HCT116 (cell line): ENCODE measurements around the gene INSRR. TPM values are rescaled to one million over a fixed set of nuclear protein-coding genes. Genes with fewer than 3 reads are reported as not detected.

Experiments
- ATAC-seq: fragments of 200-7000 bp; cut with Tn5 transposase; 2 replicates; pipeline ENCODE4 v1.9.1; 2020; ENCODE audit warnings: mild to moderate bottlenecking, moderate library complexity
- BruUV-seq: library from RNA; stranded (reverse); fragments of 400-500 nt; replicated peaks from 2 replicates; lab custom pipeline; 2021; lab: Mats Ljungman, UMichigan
- CTCF ChIA-PET: fragments of 300-600 bp; sonication (Branson Sonifier 250); formaldehyde crosslinking; loops from one replicate; lab custom pipeline; 2021; ENCODE audit warnings: antibody characterized with exemption; lab: Charles Lee
- POLR2A ChIA-PET: fragments of 300-600, 350-600 bp; sonication (Branson Sonifier 250); formaldehyde crosslinking; loops from one replicate; lab custom pipeline; 2021; ENCODE audit warnings: antibody characterized with exemption; lab: Charles Lee
- RAD21 ChIA-PET, 2 experiments: fragments of 300-600 bp; sonication (Branson Sonifier 250); formaldehyde crosslinking; loops; one replicate each; lab custom pipeline; 2023; ENCODE audit warnings: low total read pairs in 2 of 2; ENCODE audit not compliant: uncharacterized antibody in 2 of 2, unreplicated experiment in 2 of 2, low non-redundant PET in 1 of 2; lab: Charles Lee
- DNase-seq: peaks from one replicate; pipeline ENCODE4 v3.0.0-alpha.2; 2010; ENCODE audit warnings: low read depth, low spot score
- H2AFZ ChIP-seq: fragments of 200-600 bp; shearing (Covaris generic), sonication (generic); 2 replicates; pipeline ENCODE4 v1.6.1; 2017; ENCODE audit warnings: low read depth, mixed run types, mixed read lengths, antibody characterized with exemption, low read length; ENCODE audit not compliant: poor library complexity, severe bottlenecking
- H3K27ac ChIP-seq: 2 replicates; pipeline ENCODE4 v1.5.1; 2012; ENCODE audit warnings: low read depth, low read length
- H3K27me3 ChIP-seq: fragments of 200-600 bp; sonication (generic); 2 replicates; pipeline ENCODE4 v1.6.1; 2016; ENCODE audit warnings: mixed run types, low read length, mixed read lengths; ENCODE audit not compliant: insufficient read depth
- H3K36me3 ChIP-seq, 2 experiments: fragments of 200-500 bp in 1 of 2; fragments of 200-600 bp in 1 of 2; sonication (Bioruptor generic) in 1 of 2; sonication (generic) in 1 of 2; 2 replicates each; pipeline versions ENCODE4 v1.5.1 to v1.6.1; 2014 to 2016; ENCODE audit warnings: low read length in 2 of 2, inconsistent platforms in 1 of 2, mixed read lengths in 1 of 2, mixed run types in 1 of 2; ENCODE audit not compliant: insufficient read depth in 2 of 2, control insufficient read depth in 1 of 2
- H3K4me1 ChIP-seq, 2 experiments: fragments of 200-600 bp in 1 of 2; sonication (generic) in 1 of 2; 2 replicates each; pipeline versions ENCODE4 v1.5.1 to v1.6.1; 2012 to 2017; ENCODE audit warnings: low read length in 2 of 2, inconsistent platforms in 1 of 2, mild to moderate bottlenecking in 1 of 2, mixed read lengths in 1 of 2, mixed run types in 1 of 2, moderate library complexity in 1 of 2; ENCODE audit not compliant: insufficient read depth in 2 of 2, control insufficient read depth in 1 of 2
- H3K4me2 ChIP-seq: fragments of 200-600 bp; sonication (generic); 2 replicates; pipeline ENCODE4 v1.6.1; 2017; ENCODE audit warnings: mixed run types, low read length, mixed read lengths
- H3K4me3 ChIP-seq, 2 experiments: fragments of 200-600 bp in 1 of 2; sonication (generic) in 1 of 2; replicated peaks in 1 of 2; 2 replicates each; pipeline ENCODE4 v1.5.1; 2011 to 2016; ENCODE audit warnings: low read length in 2 of 2, control low read depth in 1 of 2, low read depth in 1 of 2, mild to moderate bottlenecking in 1 of 2, mixed read lengths in 1 of 2, mixed run types in 1 of 2
- H3K79me2 ChIP-seq: fragments of 200-600 bp; sonication (generic); 2 replicates; pipeline ENCODE4 v1.6.1; 2017; ENCODE audit warnings: mild to moderate bottlenecking, mixed run types, low read length, moderate library complexity, mixed read lengths; ENCODE audit not compliant: insufficient read depth
- H3K9ac ChIP-seq: fragments of 200-600 bp; sonication (generic); 2 replicates; pipeline ENCODE4 v1.6.1; 2016; ENCODE audit warnings: low read length, mixed read lengths
- H3K9me2 ChIP-seq: fragments of 200-600 bp; sonication (generic), shearing (Covaris generic); 2 replicates; pipeline ENCODE4 v1.6.1; 2017; ENCODE audit warnings: mixed run types, mild to moderate bottlenecking, moderate library complexity; ENCODE audit not compliant: insufficient read depth
- H3K9me3 ChIP-seq, 2 experiments: fragments of 200-500 bp in 1 of 2; fragments of 200-600 bp in 1 of 2; sonication (Bioruptor generic) in 1 of 2; sonication (generic) in 1 of 2; 2 replicates each; pipeline ENCODE4 v1.6.1; 2014 to 2017; ENCODE audit warnings: low read length in 2 of 2, mixed read lengths in 2 of 2, inconsistent platforms in 1 of 2, low read depth in 1 of 2, mild to moderate bottlenecking in 1 of 2, mixed run types in 1 of 2, moderate library complexity in 1 of 2; ENCODE audit not compliant: control insufficient read depth in 1 of 2, insufficient read depth in 1 of 2
- H4K20me1 ChIP-seq: fragments of 200-600 bp; sonication (generic), shearing (Covaris generic); 2 replicates; pipeline ENCODE4 v1.6.1; 2017; ENCODE audit warnings: mixed run types, mild to moderate bottlenecking, moderate library complexity; ENCODE audit not compliant: insufficient read depth
- ATF3 ChIP-seq: IDR thresholded peaks from 2 replicates; pipeline ENCODE4 v1.6.1; 2012
- EGR1 ChIP-seq: IDR thresholded peaks from 2 replicates; pipeline ENCODE4 v1.6.1; 2012; ENCODE audit warnings: low read depth
- EZH2 ChIP-seq: fragments of 200-600 bp; sonication (generic); IDR thresholded peaks from 2 replicates; pipeline ENCODE4 v1.6.1; 2017; ENCODE audit warnings: antibody characterized with exemption, mixed run types
- EZH2phosphoT487 ChIP-seq: fragments of 200-600 bp; IDR thresholded peaks from 2 replicates; pipeline ENCODE4 v1.6.1; 2018; ENCODE audit warnings: antibody characterized with exemption, borderline replicate concordance
- JUND ChIP-seq: IDR thresholded peaks from 2 replicates; pipeline ENCODE4 v1.6.1; 2012
- MAX ChIP-seq: IDR thresholded peaks from 2 replicates; pipeline ENCODE4 v1.6.1; 2012
- POLR2A ChIP-seq: IDR thresholded peaks from 2 replicates; pipeline ENCODE4 v1.7.0; 2011; ENCODE audit warnings: borderline replicate concordance; ENCODE audit not compliant: insufficient read depth, insufficient read length; ENCODE audit errors: extremely low read depth
- POLR2AphosphoS5 ChIP-seq: IDR thresholded peaks from 2 replicates; pipeline ENCODE4 v1.6.1; 2011; ENCODE audit warnings: mild to moderate bottlenecking, low read depth, low read length, moderate library complexity
- RAD21 ChIP-seq: IDR thresholded peaks from 2 replicates; pipeline ENCODE4 v1.6.1; 2012; ENCODE audit warnings: low read depth, mild to moderate bottlenecking
- REST ChIP-seq: IDR thresholded peaks from 2 replicates; pipeline ENCODE4 v1.6.1; 2012; ENCODE audit warnings: low read depth
- SIN3A ChIP-seq: IDR thresholded peaks from 2 replicates; pipeline ENCODE4 v1.6.1; 2012; ENCODE audit warnings: low read depth
- SP1 ChIP-seq: IDR thresholded peaks from 2 replicates; pipeline ENCODE4 v1.6.1; 2012; ENCODE audit warnings: low read depth
- YY1 ChIP-seq: IDR thresholded peaks from 2 replicates; pipeline ENCODE4 v1.6.1; 2011; ENCODE audit warnings: low read length, low read depth, moderate library complexity, mild to moderate bottlenecking; ENCODE audit not compliant: insufficient replicate concordance; ENCODE audit errors: extremely low read depth
- ZFX ChIP-seq: fragments of 450-650 bp; IDR thresholded peaks from 2 replicates; pipeline ENCODE4 v1.6.1; 2017
- ZNF274 ChIP-seq: fragments of 200-500 bp; sonication (Bioruptor generic); IDR thresholded peaks from 2 replicates; pipeline ENCODE4 v1.6.1; 2014; ENCODE audit warnings: mild to moderate bottlenecking, low read depth, low read length, inconsistent platforms
- intact Hi-C: fragments of 100-400 bp; cut with micrococcal nuclease; formaldehyde crosslinking; loops from 2 replicates; pipeline ENCODE4 v1.10.0; 2022
- total RNA-seq: library from RNA; stranded (reverse); gene quantifications from one replicate; pipeline ENCODE4 v1.2.1, GENCODE V29; 2021; ENCODE audit not compliant: unreplicated experiment

Gene INSRR
- total RNA-seq, 1 experiment from 2014 or later: not detected

- Histone ChIP-seq H3K4me3 (no peak overlapping the region), H3K27ac (no peak overlapping the region), H3K9ac (no peak overlapping the region), H3K4me1 (peaks cover 6 to 20% of the 10 kb centered on the region in 2 experiments; a peak in 3 of 4 replicates), H3K27me3 (no peaks in the 10 kb centered on the region), H4K20me1 (no peaks in the 10 kb centered on the region), H3K9me3 (no peaks in the 10 kb centered on the region; a peak in 1 of 4 replicates), H3K36me3 (no peaks in the 10 kb centered on the region), H3K4me2 (no peak overlapping the region)
- no peak for DNase-seq
- RAD21 ChIA-PET: no interaction called here
- intact Hi-C loops: no loop called here
- TF ChIP-seq REST (no peak), SIN3A (no peak), YY1 (no peak), SP1 (no peak), RAD21 (no peak), MAX (no peak), EGR1 (no peak), EZH2 (no peak), ZFX (no peak), ZNF274 (no peak), JUND (no peak), EZH2phosphoT487 (no peak), POLR2AphosphoS5 (no peak), POLR2A (no peak), ATF3 (no peak)
- TF ChIP-seq, all 23 proteins: peak for 0
- ChIA-PET POLR2A (no interaction called here), CTCF (no interaction called here)
- H3K9me2 ChIP-seq: no peaks in the 10 kb centered on the region
- BruUV-seq: no TSS peak
- H2AFZ ChIP-seq: no peak overlapping the region
- no peak for ATAC-seq
- H3K79me2 ChIP-seq: no peaks in the 10 kb centered on the region
Observed at GRCh38 chr1:156904187-156904959, 45.5 kb upstream of the INSRR start.
